A549 treated with AZD9567 at 1 μM for 4 hours (cell line): ENCODE results near the gene SRGN. TPM values are rescaled to one million over a fixed set of nuclear protein-coding genes. Genes with fewer than 3 reads are reported as not detected.

Source experiments
- total RNA-seq: library from RNA; stranded (reverse); fragments of 200-300 nt; extraction: Qiagen RNA extraction; gene quantifications from 5 replicates; pipeline ENCODE4 v1.2.3, GENCODE V29; 2022; ENCODE audit not compliant: insufficient read depth

Gene SRGN, protein sequence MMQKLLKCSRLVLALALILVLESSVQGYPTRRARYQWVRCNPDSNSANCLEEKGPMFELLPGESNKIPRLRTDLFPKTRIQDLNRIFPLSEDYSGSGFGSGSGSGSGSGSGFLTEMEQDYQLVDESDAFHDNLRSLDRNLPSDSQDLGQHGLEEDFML
- 72.7 to 133 TPM (median 79.4 TPM) in 5 replicates for total RNA-seq

DNA sequence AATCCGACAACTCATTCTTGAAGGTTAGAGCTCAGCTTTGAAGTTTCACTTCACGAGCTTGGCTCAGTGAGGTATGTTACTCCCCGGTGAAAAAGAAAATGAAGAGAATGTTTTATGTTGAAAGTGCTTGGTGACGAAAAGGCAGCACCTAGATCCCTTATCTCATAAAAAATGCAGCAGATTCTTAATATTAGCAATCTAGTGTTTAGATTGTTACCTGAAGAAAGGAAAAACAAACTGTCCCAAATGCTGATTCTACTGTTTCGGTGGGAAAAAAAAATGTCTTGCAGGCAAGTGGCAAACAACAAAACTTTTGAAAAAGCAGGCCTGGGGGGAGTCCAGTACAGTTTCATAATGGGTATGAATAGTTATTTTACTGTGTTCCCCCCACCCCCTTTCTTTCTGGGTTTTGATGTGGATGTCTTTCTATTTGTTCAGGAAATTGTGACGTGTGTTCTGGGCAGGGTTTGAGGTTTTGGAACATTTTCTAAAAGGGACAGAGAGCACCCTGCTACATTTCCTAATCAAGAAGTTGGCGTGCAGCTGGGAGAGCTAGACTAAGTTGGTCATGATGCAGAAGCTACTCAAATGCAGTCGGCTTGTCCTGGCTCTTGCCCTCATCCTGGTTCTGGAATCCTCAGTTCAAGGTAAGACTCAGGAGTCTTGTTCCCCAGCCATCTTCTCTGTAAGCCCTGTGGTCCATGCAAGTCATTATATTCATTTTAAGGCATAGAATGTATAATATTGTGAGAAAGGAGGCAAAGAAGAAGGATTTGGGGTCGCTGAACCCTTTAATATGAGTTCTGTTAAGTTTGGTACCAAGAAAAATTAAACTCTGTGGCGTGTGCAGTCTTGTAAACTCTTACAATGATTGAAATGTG lies at the start of gene SRGN:
Gene SRGN, plus strand, starts transcription at position 514 of the 881 bp plus-strand sequence. Its CDS starts 55 bp downstream, at position 569.

GRCh38 chr10:69123747-69124562 lies 36.1 kb downstream of the SRGN start, which contains the start of gene VPS26A:
Gene VPS26A, plus strand, starts transcription at chr10:69124178. Its CDS starts 100 bp downstream, at chr10:69124278.

Other genes with a start within 250 kb of the SRGN start
- gene DDX50, start 186.8 kb upstream of the SRGN start, total RNA-seq, result 34.7 to 46.2 TPM (median 36.8 TPM) in 5 replicates
- gene DDX21, start 131.9 kb upstream of the SRGN start, total RNA-seq, result 120 to 164 TPM (median 134 TPM) in 5 replicates
- 38.3 to 63.2 TPM (median 45.9 TPM) in 5 replicates for gene KIFBP, start 99.3 kb upstream of the SRGN start, total RNA-seq
- 49.1 to 89.2 TPM (median 51.6 TPM) in 5 replicates for gene VPS26A, start 36.1 kb downstream of the SRGN start, total RNA-seq
- gene SUPV3L1, start 92.1 kb downstream of the SRGN start, total RNA-seq, result 33.0 to 46.0 TPM (median 33.7 TPM) in 5 replicates
- 8.0 to 12.8 TPM (median 9.4 TPM) in 5 replicates for gene HKDC1, start 132.2 kb downstream of the SRGN start, total RNA-seq
- 35.6 to 39.7 TPM (median 38.6 TPM) in 5 replicates for gene HK1, start 190.4 kb downstream of the SRGN start, total RNA-seq